GM23248 (cell line): Measurements from ENCODE around the gene DNAJC3.

Experiments used
- EZH2 ChIP-seq: fragments of 200-600 bp; sonication (generic); IDR thresholded peaks from 2 replicates; pipeline ENCODE4 v1.6.1; 2018; ENCODE audit warnings: antibody characterized with exemption, mild to moderate bottlenecking; ENCODE audit not compliant: insufficient read depth, poor library complexity, severe bottlenecking
- EZH2phosphoT487 ChIP-seq: fragments of 200-600 bp; sonication (generic); IDR thresholded peaks from 2 replicates; pipeline ENCODE4 v1.6.1; 2018; ENCODE audit warnings: antibody characterized with exemption, moderate library complexity, mild to moderate bottlenecking, low read depth; ENCODE audit not compliant: insufficient read depth

GRCh38 chr13:95763601-95764000 lies 86.7 kb downstream of the DNAJC3 start:
- TF ChIP-seq EZH2phosphoT487 (no peak), EZH2 (no peak)
